HEK293 (cell line): ENCODE measurements around the gene CNTNAP1.

Experiments used
- CTCF ChIA-PET: fragments of 350-600 bp; formaldehyde crosslinking; extraction: SDS; loops from one replicate; lab custom pipeline; 2021; ENCODE audit warnings: antibody characterized with exemption; lab: Yijun Ruan, JAX
- POLR2A ChIA-PET: fragments of 300-600 bp; formaldehyde crosslinking; extraction: SDS; loops from one replicate; lab custom pipeline; 2020; ENCODE audit warnings: antibody characterized with exemption, inconsistent platforms; lab: Yijun Ruan, JAX
- H3K27ac ChIP-seq: fragments of 200-500 bp; sonication (Bioruptor generic); 2 replicates; pipeline ENCODE4 v1.5.1; 2014; ENCODE audit warnings: low read depth, low read length, control low read depth, inconsistent platforms; ENCODE audit errors: extremely low read depth
- H3K36me3 ChIP-seq, 2 experiments: fragments of 200-500 bp in 1 of 2; sonication (Bioruptor generic) in 1 of 2; 1 replicate in 1 of 2; 2 replicates in 1 of 2; pipeline ENCODE4 v1.5.1; 2014 to 2017; ENCODE audit warnings: inconsistent platforms in 2 of 2, low read length in 2 of 2; ENCODE audit not compliant: control insufficient read depth in 2 of 2, insufficient read depth in 1 of 2
- H3K4me1 ChIP-seq: fragments of 200-500 bp; sonication (Bioruptor generic); 2 replicates; pipeline ENCODE4 v1.5.1; 2014; ENCODE audit warnings: mild to moderate bottlenecking, low read length, inconsistent platforms; ENCODE audit not compliant: control insufficient read depth, insufficient read depth
- H3K4me3 ChIP-seq: 2 replicates; pipeline ENCODE4 v1.5.1; 2011; ENCODE audit warnings: low read depth, mild to moderate bottlenecking, control low read depth, low read length, moderate library complexity
- H3K9me3 ChIP-seq: fragments of 200-500 bp; sonication (Bioruptor generic); 2 replicates; pipeline ENCODE4 v1.5.1; 2014; ENCODE audit warnings: low read depth, low read length, inconsistent platforms; ENCODE audit not compliant: control insufficient read depth, insufficient read depth
- BCL11B ChIP-seq: fragments of 450-650 bp; formaldehyde crosslinking; IDR thresholded peaks from 2 replicates; pipeline ENCODE4 v1.5.1; 2016; ENCODE audit warnings: low read depth, missing biosample characterization, missing genetic modification characterization
- GLIS1 ChIP-seq: fragments of 450-650 bp; formaldehyde crosslinking; IDR thresholded peaks from 2 replicates; pipeline ENCODE4 v1.5.1; 2016; ENCODE audit warnings: missing biosample characterization, missing genetic modification characterization
- IKZF3 ChIP-seq: fragments of 450-650 bp; IDR thresholded peaks from 2 replicates; pipeline ENCODE4 v1.5.0; 2018; ENCODE audit warnings: missing biosample characterization, mild to moderate bottlenecking, missing genetic modification characterization, moderate library complexity
- KLF8 ChIP-seq: fragments of 450-650 bp; formaldehyde crosslinking; IDR thresholded peaks from 2 replicates; pipeline ENCODE4 v1.5.1; 2016; ENCODE audit warnings: missing biosample characterization, missing genetic modification characterization
- KLF9 ChIP-seq: fragments of 450-650 bp; formaldehyde crosslinking; IDR thresholded peaks from 2 replicates; pipeline ENCODE4 v1.5.1; 2016; ENCODE audit warnings: missing biosample characterization, missing genetic modification characterization, low read depth
- SP7 ChIP-seq: fragments of 450-650 bp; formaldehyde crosslinking; IDR thresholded peaks from 2 replicates; pipeline ENCODE4 v1.5.1; 2016; ENCODE audit warnings: missing biosample characterization, missing genetic modification characterization
- ZBTB7A ChIP-seq: fragments of 450-650 bp; formaldehyde crosslinking; IDR thresholded peaks from 2 replicates; pipeline ENCODE4 v1.5.1; 2016; ENCODE audit warnings: low read depth, missing biosample characterization, missing genetic modification characterization
- ZBTB8A ChIP-seq: fragments of 450-650 bp; formaldehyde crosslinking; IDR thresholded peaks from 2 replicates; pipeline ENCODE4 v1.5.1; 2016; ENCODE audit warnings: missing biosample characterization, missing genetic modification characterization
- ZFP37 ChIP-seq: fragments of 450-650 bp; formaldehyde crosslinking; IDR thresholded peaks from 2 replicates; pipeline ENCODE4 v1.5.1; 2016; ENCODE audit warnings: missing biosample characterization, missing genetic modification characterization
- ZFP69B ChIP-seq: fragments of 450-650 bp; formaldehyde crosslinking; IDR thresholded peaks from 2 replicates; pipeline ENCODE4 v1.5.1; 2016; ENCODE audit warnings: missing biosample characterization, missing genetic modification characterization
- ZNF121 ChIP-seq: fragments of 450-650 bp; formaldehyde crosslinking; IDR thresholded peaks from 2 replicates; pipeline ENCODE4 v1.5.1; 2016; ENCODE audit warnings: missing biosample characterization, missing genetic modification characterization
- ZNF140 ChIP-seq: fragments of 450-650 bp; formaldehyde crosslinking; IDR thresholded peaks from 2 replicates; pipeline ENCODE4 v1.5.1; 2016; ENCODE audit warnings: missing biosample characterization, missing genetic modification characterization
- ZNF184 ChIP-seq: fragments of 450-650 bp; IDR thresholded peaks from 2 replicates; pipeline ENCODE4 v1.5.1; 2018; ENCODE audit warnings: missing biosample characterization, mild to moderate bottlenecking, missing genetic modification characterization
- ZNF239 ChIP-seq: fragments of 450-650 bp; formaldehyde crosslinking; IDR thresholded peaks from 2 replicates; pipeline ENCODE4 v1.5.1; 2016; ENCODE audit warnings: missing biosample characterization, missing genetic modification characterization
- ZNF248 ChIP-seq: fragments of 450-650 bp; formaldehyde crosslinking; IDR thresholded peaks from 2 replicates; pipeline ENCODE4 v1.5.1; 2017; ENCODE audit warnings: missing biosample characterization, missing genetic modification characterization
- ZNF473 ChIP-seq: fragments of 450-650 bp; formaldehyde crosslinking; IDR thresholded peaks from 2 replicates; pipeline ENCODE4 v1.5.1; 2017; ENCODE audit warnings: missing biosample characterization, missing genetic modification characterization
- ZNF549 ChIP-seq: fragments of 450-650 bp; IDR thresholded peaks from 2 replicates; pipeline ENCODE4 v1.5.1; 2018; ENCODE audit warnings: missing biosample characterization, missing genetic modification characterization, mild to moderate bottlenecking, inconsistent platforms, moderate library complexity
- ZNF561 ChIP-seq: fragments of 450-650 bp; IDR thresholded peaks from 2 replicates; pipeline ENCODE4 v1.5.1; 2018; ENCODE audit warnings: missing biosample characterization, missing genetic modification characterization, borderline replicate concordance
- ZNF776 ChIP-seq: fragments of 450-650 bp; formaldehyde crosslinking; IDR thresholded peaks from 2 replicates; pipeline ENCODE4 v1.5.0; 2017; ENCODE audit warnings: missing biosample characterization, missing genetic modification characterization, borderline replicate concordance
- ZSCAN16 ChIP-seq: fragments of 450-650 bp; formaldehyde crosslinking; IDR thresholded peaks from 2 replicates; pipeline ENCODE4 v1.5.1; 2016; ENCODE audit warnings: missing biosample characterization, missing genetic modification characterization
- ZSCAN30 ChIP-seq: fragments of 450-650 bp; IDR thresholded peaks from 2 replicates; pipeline ENCODE4 v1.5.1; 2018; ENCODE audit warnings: missing biosample characterization, mild to moderate bottlenecking, missing genetic modification characterization, moderate library complexity
- TF ChIP-seq, protein P1 (sequence below): fragments of 450-650 bp; formaldehyde crosslinking; IDR thresholded peaks from 2 replicates; pipeline ENCODE4 v1.5.1; 2016; ENCODE audit warnings: missing biosample characterization, missing genetic modification characterization
- TF ChIP-seq, protein P2 (sequence below): fragments of 450-650 bp; formaldehyde crosslinking; IDR thresholded peaks from 2 replicates; pipeline ENCODE4 v1.5.1; 2017; ENCODE audit warnings: missing biosample characterization, missing genetic modification characterization
- TF ChIP-seq, protein P3 (sequence below): fragments of 450-650 bp; IDR thresholded peaks from 2 replicates; pipeline ENCODE4 v1.5.1; 2018; ENCODE audit warnings: missing biosample characterization, missing genetic modification characterization
- TF ChIP-seq, protein P4 (sequence below): fragments of 450-650 bp; formaldehyde crosslinking; optimal IDR thresholded peaks from 2 replicates; pipeline ENCODE3; 2016; ENCODE audit warnings: missing biosample characterization, mild to moderate bottlenecking, missing genetic modification characterization
- TF ChIP-seq, protein P5 (sequence below): fragments of 450-650 bp; formaldehyde crosslinking; IDR thresholded peaks from 2 replicates; pipeline ENCODE4 v1.5.1; 2016; ENCODE audit warnings: missing biosample characterization, missing genetic modification characterization
- TF ChIP-seq, protein P6 (sequence below): fragments of 450-650 bp; formaldehyde crosslinking; IDR thresholded peaks from 2 replicates; pipeline ENCODE4 v1.5.1; 2017; ENCODE audit warnings: missing biosample characterization, missing genetic modification characterization

Gene CNTNAP1

DNA sequence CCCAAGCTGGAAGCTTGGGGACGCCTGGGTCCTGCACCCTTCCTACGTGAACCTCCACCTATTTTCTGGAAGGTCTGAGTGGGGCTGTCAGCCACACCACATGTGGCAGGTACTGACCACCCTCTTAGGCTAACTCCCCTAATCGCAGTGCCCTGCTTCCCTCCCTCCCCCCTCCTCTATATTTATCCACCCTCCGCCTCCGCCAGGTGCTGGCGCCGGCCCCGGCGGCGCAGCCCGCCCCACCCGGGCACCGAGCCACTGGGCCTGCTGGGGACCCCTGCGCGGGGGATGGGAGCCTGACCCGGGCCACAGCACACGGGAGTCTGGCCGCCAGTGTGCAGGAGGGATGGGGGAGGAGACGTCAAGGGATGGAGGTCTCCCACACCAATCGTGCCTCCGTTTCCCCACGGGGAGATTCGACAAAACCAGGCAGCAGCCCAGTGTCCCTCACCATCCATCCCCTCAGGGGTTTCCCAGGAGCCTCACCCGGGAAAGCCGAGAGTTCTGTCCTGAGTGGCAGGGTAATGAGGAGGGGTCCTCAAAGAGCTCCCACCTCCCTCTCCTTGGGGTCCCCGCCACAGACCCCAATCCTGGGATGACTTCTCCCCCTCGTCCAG, 6.9 kb upstream of the CNTNAP1 start (continued):
- TF ChIP-seq, protein P1, sequence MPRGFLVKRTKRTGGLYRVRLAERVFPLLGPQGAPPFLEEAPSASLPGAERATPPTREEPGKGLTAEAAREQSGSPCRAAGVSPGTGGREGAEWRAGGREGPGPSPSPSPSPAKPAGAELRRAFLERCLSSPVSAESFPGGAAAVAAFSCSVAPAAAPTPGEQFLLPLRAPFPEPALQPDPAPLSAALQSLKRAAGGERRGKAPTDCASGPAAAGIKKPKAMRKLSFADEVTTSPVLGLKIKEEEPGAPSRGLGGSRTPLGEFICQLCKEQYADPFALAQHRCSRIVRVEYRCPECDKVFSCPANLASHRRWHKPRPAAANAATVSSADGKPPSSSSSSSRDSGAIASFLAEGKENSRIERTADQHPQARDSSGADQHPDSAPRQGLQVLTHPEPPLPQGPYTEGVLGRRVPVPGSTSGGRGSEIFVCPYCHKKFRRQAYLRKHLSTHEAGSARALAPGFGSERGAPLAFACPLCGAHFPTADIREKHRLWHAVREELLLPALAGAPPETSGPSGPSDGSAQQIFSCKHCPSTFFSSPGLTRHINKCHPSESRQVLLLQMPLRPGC (tag by site-specific recombination) = no peak
- 0 out of 2 replicates have a peak, but pooled peaks have one; percentile 7 for TF ChIP-seq SP7 (tag by site-specific recombination)

DNA sequence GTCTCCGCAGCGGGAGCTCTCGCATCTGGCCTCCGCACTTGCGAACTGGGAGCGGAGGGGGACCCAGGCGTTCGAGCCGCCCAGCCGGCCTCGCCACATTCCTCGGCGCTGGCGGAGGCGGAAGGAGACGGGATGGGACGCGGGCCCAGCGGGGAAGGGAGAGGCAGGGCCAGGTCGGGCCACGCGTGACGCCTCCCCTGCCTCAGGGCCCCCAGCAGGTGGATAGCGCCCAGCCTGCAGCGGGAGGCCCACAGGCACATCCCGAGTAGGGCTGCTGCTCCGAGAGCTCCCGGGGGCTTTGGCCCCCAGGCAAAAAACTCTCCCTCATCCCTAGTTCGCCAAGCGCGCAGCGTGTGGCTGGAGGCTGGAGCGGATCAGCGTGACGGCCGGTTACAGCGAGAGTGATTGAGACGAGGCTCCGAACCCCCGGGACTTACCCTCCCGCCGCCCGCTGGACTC, 6.3 kb upstream of the CNTNAP1 start:
- POLR2A ChIA-PET = interaction anchor here (0.6 to 6.1 kb wide), 11 partner anchors 8 to 801 kb away, joined by 3 to 56 read pairs (median 11); partner anchors contain the start of genes CAVIN1, PSMC3IP, RETREG3 and TUBG1
- no peaks in the 10 kb centered on the region for H3K9me3 ChIP-seq
- peak overlapping the region; percentile 82 for H3K27ac ChIP-seq
- H3K36me3 ChIP-seq = peaks cover 0 to 28% of the 10 kb centered on the region in 2 experiments; a peak in 1 of 3 replicates
- CTCF ChIA-PET = interaction anchor here (0.6 to 3.3 kb wide), 7 partner anchors 12 to 98 kb away, joined by 3 to 22 read pairs (median 6); partner anchors contain the start of gene PSMC3IP
- H3K4me1 ChIP-seq = peaks cover 18% of the 10 kb centered on the region
- H3K4me3 ChIP-seq = peak overlapping the region; percentile 82
- TF ChIP-seq, protein P2, sequence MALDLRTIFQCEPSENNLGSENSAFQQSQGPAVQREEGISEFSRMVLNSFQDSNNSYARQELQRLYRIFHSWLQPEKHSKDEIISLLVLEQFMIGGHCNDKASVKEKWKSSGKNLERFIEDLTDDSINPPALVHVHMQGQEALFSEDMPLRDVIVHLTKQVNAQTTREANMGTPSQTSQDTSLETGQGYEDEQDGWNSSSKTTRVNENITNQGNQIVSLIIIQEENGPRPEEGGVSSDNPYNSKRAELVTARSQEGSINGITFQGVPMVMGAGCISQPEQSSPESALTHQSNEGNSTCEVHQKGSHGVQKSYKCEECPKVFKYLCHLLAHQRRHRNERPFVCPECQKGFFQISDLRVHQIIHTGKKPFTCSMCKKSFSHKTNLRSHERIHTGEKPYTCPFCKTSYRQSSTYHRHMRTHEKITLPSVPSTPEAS (tag by site-specific recombination) = no peak
- TF ChIP-seq IKZF3 (peak; percentile 66; the same call in 1 of the 2 replicates), ZNF549 (tag by site-specific recombination) (no peak), ZNF561 (tag by site-specific recombination) (no peak), GLIS1 (tag by site-specific recombination) (no peak), ZBTB7A (tag by site-specific recombination) (peak; percentile 66; the same call in 1 of the 2 replicates), KLF8 (tag by site-specific recombination) (peak; percentile 43; the same call in 1 of the 2 replicates), ZSCAN16 (tag by site-specific recombination) (0 out of 2 replicates have a peak, but pooled peaks have one; percentile 38), ZFP37 (no peak), ZNF776 (tag by site-specific recombination) (no peak), ZNF239 (tag by site-specific recombination) (no peak), ZSCAN30 (peak; percentile 70), ZNF473 (tag by site-specific recombination) (no peak), ZNF140 (tag by site-specific recombination) (no peak), ZNF121 (tag by site-specific recombination) (no peak), ZNF184 (tag by site-specific recombination) (no peak), ZNF248 (tag by site-specific recombination) (no peak), BCL11B (tag by site-specific recombination) (peak; percentile 43; the same call in 1 of the 2 replicates), ZBTB8A (peak; percentile 43; the same call in 1 of the 2 replicates), KLF9 (tag by site-specific recombination) (no peak), ZFP69B (tag by site-specific recombination) (0 out of 2 replicates have a peak, but pooled peaks have one; percentile 17)
- TF ChIP-seq, protein P3, sequence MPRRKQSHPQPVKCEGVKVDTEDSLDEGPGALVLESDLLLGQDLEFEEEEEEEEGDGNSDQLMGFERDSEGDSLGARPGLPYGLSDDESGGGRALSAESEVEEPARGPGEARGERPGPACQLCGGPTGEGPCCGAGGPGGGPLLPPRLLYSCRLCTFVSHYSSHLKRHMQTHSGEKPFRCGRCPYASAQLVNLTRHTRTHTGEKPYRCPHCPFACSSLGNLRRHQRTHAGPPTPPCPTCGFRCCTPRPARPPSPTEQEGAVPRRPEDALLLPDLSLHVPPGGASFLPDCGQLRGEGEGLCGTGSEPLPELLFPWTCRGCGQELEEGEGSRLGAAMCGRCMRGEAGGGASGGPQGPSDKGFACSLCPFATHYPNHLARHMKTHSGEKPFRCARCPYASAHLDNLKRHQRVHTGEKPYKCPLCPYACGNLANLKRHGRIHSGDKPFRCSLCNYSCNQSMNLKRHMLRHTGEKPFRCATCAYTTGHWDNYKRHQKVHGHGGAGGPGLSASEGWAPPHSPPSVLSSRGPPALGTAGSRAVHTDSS = no peak
- TF ChIP-seq, protein P4, sequence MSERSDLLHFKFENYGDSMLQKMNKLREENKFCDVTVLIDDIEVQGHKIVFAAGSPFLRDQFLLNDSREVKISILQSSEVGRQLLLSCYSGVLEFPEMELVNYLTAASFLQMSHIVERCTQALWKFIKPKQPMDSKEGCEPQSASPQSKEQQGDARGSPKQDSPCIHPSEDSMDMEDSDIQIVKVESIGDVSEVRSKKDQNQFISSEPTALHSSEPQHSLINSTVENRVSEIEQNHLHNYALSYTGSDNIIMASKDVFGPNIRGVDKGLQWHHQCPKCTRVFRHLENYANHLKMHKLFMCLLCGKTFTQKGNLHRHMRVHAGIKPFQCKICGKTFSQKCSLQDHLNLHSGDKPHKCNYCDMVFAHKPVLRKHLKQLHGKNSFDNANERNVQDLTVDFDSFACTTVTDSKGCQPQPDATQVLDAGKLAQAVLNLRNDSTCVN (tag by site-specific recombination) = no peak
- TF ChIP-seq, protein P5, sequence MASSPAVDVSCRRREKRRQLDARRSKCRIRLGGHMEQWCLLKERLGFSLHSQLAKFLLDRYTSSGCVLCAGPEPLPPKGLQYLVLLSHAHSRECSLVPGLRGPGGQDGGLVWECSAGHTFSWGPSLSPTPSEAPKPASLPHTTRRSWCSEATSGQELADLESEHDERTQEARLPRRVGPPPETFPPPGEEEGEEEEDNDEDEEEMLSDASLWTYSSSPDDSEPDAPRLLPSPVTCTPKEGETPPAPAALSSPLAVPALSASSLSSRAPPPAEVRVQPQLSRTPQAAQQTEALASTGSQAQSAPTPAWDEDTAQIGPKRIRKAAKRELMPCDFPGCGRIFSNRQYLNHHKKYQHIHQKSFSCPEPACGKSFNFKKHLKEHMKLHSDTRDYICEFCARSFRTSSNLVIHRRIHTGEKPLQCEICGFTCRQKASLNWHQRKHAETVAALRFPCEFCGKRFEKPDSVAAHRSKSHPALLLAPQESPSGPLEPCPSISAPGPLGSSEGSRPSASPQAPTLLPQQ (tag by site-specific recombination) = no peak; the same call in 1 of the 2 replicates
- TF ChIP-seq, protein P6, sequence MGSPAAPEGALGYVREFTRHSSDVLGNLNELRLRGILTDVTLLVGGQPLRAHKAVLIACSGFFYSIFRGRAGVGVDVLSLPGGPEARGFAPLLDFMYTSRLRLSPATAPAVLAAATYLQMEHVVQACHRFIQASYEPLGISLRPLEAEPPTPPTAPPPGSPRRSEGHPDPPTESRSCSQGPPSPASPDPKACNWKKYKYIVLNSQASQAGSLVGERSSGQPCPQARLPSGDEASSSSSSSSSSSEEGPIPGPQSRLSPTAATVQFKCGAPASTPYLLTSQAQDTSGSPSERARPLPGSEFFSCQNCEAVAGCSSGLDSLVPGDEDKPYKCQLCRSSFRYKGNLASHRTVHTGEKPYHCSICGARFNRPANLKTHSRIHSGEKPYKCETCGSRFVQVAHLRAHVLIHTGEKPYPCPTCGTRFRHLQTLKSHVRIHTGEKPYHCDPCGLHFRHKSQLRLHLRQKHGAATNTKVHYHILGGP (tag by site-specific recombination) = no peak
